Mesothelial cell of epicardium (in vitro differentiated cells): ENCODE data around the gene SPZ1. TPM values are rescaled to one million over a fixed set of nuclear protein-coding genes. Genes with fewer than 3 reads are reported as not detected.
"Not testable (repeated sequence)": the region's sequence is repeated elsewhere in the genome, so short reads cannot be mapped to it uniquely, and the experiment has no call there.

Experiments
- DNase-seq, 2 experiments: peaks; one replicate each; pipeline ENCODE4 v3.0.0; 2021; ENCODE audit warnings: low spot score in 2 of 2; ENCODE audit not compliant: unreplicated experiment in 2 of 2
- H3K27ac Mint-ChIP-seq: 2 replicates; pipeline ENCODE4 v1.8.0; 2021; ENCODE audit warnings: mixed read lengths
- H3K27me3 Mint-ChIP-seq: 2 replicates; pipeline ENCODE4 v1.8.0; 2021; ENCODE audit warnings: low read depth, mixed read lengths
- H3K36me3 Mint-ChIP-seq: 2 replicates; pipeline ENCODE4 v1.8.0; 2021; ENCODE audit warnings: mixed read lengths
- H3K4me1 Mint-ChIP-seq: 2 replicates; pipeline ENCODE4 v1.8.0; 2021; ENCODE audit warnings: mixed read lengths
- H3K4me3 Mint-ChIP-seq: 2 replicates; pipeline ENCODE4 v1.8.0; 2021; ENCODE audit warnings: mild to moderate bottlenecking, moderate library complexity, mixed read lengths
- H3K9me3 Mint-ChIP-seq: 2 replicates; pipeline ENCODE4 v1.8.0; 2021; ENCODE audit warnings: mixed read lengths
- CTCF ChIP-seq: fragments of 200-600 bp; sonication (generic); IDR thresholded peaks from one replicate; pipeline ENCODE4 v1.5.0; 2021; ENCODE audit warnings: antibody characterized with exemption; ENCODE audit not compliant: unreplicated experiment
- total RNA-seq: library from RNA; stranded (reverse); gene quantifications from 3 replicates; pipeline ENCODE4 v1.2.1, GENCODE V29; 2021

SPZ1 gene
- total RNA-seq, 1 donor from 2014 or later: not detected

GRCh38 chr5:80337379-80337778 is 17.6 kb downstream of the SPZ1 start:
- no peaks in the 10 kb centered on the region for H3K27me3 Mint-ChIP-seq
- no peaks in the 10 kb centered on the region for H3K9me3 Mint-ChIP-seq
- no peak overlapping the region for H3K4me3 Mint-ChIP-seq
- H3K27ac Mint-ChIP-seq: no peak overlapping the region
- TF ChIP-seq CTCF: no peak
- no peak for DNase-seq
- no peaks in the 10 kb centered on the region for H3K36me3 Mint-ChIP-seq
- no peaks in the 10 kb centered on the region for H3K4me1 Mint-ChIP-seq

GRCh38 chr5:80339116-80339515 is 19.3 kb downstream of the SPZ1 start:
- H3K36me3 Mint-ChIP-seq: no peaks in the 10 kb centered on the region
- H3K27ac Mint-ChIP-seq: no peak overlapping the region
- H3K27me3 Mint-ChIP-seq: no peaks in the 10 kb centered on the region
- DNase-seq: no peak
- no peaks in the 10 kb centered on the region for H3K4me1 Mint-ChIP-seq
- no peak overlapping the region for H3K4me3 Mint-ChIP-seq
- no peaks in the 10 kb centered on the region for H3K9me3 Mint-ChIP-seq
- no peak for TF ChIP-seq CTCF

- H3K4me3 Mint-ChIP-seq: no peak overlapping the region
- H3K27me3 Mint-ChIP-seq: no peaks in the 10 kb centered on the region
- no peaks in the 10 kb centered on the region for H3K36me3 Mint-ChIP-seq
- H3K4me1 Mint-ChIP-seq: no peaks in the 10 kb centered on the region
- no peak for DNase-seq
- no peak for TF ChIP-seq CTCF
- no peaks in the 10 kb centered on the region for H3K9me3 Mint-ChIP-seq
- H3K27ac Mint-ChIP-seq: no peak overlapping the region
Observed at GRCh38 chr5:80341016-80341775, 21.4 kb downstream of the SPZ1 start.

DNA sequence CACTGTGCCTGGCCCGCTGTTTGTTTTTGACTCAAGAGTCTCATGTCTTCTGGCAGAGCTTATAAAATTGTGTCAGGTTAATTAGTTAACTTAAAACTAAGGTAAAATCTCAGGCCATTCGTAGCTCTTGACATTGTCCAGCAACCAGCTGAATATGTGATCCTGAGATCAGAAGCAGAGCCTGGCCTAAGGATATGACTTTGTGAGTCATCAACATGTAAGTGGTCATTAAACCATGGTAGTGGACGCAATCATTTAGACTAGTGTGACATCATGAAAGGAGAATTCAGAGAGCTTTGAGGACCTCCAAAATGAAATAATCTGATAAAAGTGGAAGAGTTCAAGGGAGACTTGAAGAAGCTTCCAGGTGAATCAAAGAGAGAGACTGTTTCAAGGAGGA is 23.3 kb downstream of the SPZ1 start:
- H3K4me1 Mint-ChIP-seq: no peaks in the 10 kb centered on the region
- no peaks in the 10 kb centered on the region for H3K9me3 Mint-ChIP-seq
- no peak overlapping the region for H3K4me3 Mint-ChIP-seq
- no peaks in the 10 kb centered on the region for H3K36me3 Mint-ChIP-seq
- H3K27ac Mint-ChIP-seq: no peak overlapping the region
- no peaks in the 10 kb centered on the region for H3K27me3 Mint-ChIP-seq
- TF ChIP-seq CTCF: no peak
- no peak for DNase-seq

GRCh38 chr5:80346055-80346454 is 26.3 kb downstream of the SPZ1 start:
- no peak for TF ChIP-seq CTCF

GRCh38 chr5:80348171-80348570 is 28.4 kb downstream of the SPZ1 start:
- no peaks in the 10 kb centered on the region for H3K27me3 Mint-ChIP-seq
- no peaks in the 10 kb centered on the region for H3K4me1 Mint-ChIP-seq
- no peak overlapping the region for H3K4me3 Mint-ChIP-seq

More at GRCh38 chr5:80346055-80346454, 26.3 kb downstream of the SPZ1 start:
- Mint-ChIP-seq H3K4me1 (no peaks in the 10 kb centered on the region), H3K4me3 (no peak overlapping the region), H3K9me3 (no peaks in the 10 kb centered on the region), H3K27ac (no peak overlapping the region), H3K36me3 (no peaks in the 10 kb centered on the region), H3K27me3 (no peaks in the 10 kb centered on the region)
- DNase-seq: no peak

GRCh38 chr5:80351019-80351418 is 31.2 kb downstream of the SPZ1 start:
- not testable (repeated sequence) for H3K36me3 Mint-ChIP-seq, DNase-seq, H3K9me3 Mint-ChIP-seq, H3K27ac Mint-ChIP-seq, H3K27me3 Mint-ChIP-seq, H3K4me3 Mint-ChIP-seq, H3K4me1 Mint-ChIP-seq

More at GRCh38 chr5:80348171-80348570, 28.4 kb downstream of the SPZ1 start:
- no peaks in the 10 kb centered on the region for H3K36me3 Mint-ChIP-seq
- peaks cover 3% of the 10 kb centered on the region for H3K9me3 Mint-ChIP-seq
- no peak overlapping the region for H3K27ac Mint-ChIP-seq
- no peak for TF ChIP-seq CTCF
- no peak for DNase-seq
